ENCODE results near the gene FDX1. TPM values are rescaled to one million over a fixed set of nuclear protein-coding genes. Genes with fewer than 3 reads are reported as not detected.
"Not testable (repeated sequence)": the region's sequence is repeated elsewhere in the genome, so short reads cannot be mapped to it uniquely, and the experiment has no call there.

Gene FDX1
- total and polyA plus RNA-seq, 2 experiments from 2014 or later = 42.5 to 45.4 TPM

DNA sequence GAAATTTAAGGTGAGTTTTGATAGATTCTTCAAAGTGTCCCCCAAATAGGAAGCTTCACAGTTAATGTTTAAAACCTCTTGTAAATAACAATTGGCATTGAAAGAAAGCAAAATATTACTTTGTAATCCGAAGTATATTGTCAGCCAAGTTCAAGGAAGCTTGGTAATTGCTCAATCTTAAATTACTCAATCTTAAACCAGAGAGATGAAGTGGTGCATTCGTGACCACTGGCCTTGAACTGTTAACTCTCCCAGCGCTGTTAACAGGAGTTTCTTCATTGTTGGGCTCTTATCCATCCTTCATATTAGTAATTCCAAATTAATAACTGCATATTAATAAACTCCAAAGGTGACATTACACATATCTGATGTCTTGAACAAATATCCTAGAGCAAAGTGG lies 20.6 kb upstream of the FDX1 start:
- Histone ChIP-seq H3K36me3 (replicated peaks; ENCODE audit: insufficient read depth, low read depth) (no peaks in the 10 kb centered on the region), H3K27ac (no peak overlapping the region), H3K4me1 (ENCODE audit: insufficient read depth) (no peaks in the 10 kb centered on the region), H3K4me3 (no peak overlapping the region), H3K4me2 (no peak overlapping the region), H3K9me3 (ENCODE audit: low read depth) (no peaks in the 10 kb centered on the region), H2AFZ (no peak overlapping the region), H3K27me3 (no peaks in the 10 kb centered on the region), H3K9me2 (replicated peaks; ENCODE audit: insufficient read depth) (no peaks in the 10 kb centered on the region), H4K20me1 (ENCODE audit: insufficient read depth, poor library complexity, severe bottlenecking) (no peaks in the 10 kb centered on the region), H3K79me2 (no peaks in the 10 kb centered on the region)
- TF ChIP-seq, protein P1, sequence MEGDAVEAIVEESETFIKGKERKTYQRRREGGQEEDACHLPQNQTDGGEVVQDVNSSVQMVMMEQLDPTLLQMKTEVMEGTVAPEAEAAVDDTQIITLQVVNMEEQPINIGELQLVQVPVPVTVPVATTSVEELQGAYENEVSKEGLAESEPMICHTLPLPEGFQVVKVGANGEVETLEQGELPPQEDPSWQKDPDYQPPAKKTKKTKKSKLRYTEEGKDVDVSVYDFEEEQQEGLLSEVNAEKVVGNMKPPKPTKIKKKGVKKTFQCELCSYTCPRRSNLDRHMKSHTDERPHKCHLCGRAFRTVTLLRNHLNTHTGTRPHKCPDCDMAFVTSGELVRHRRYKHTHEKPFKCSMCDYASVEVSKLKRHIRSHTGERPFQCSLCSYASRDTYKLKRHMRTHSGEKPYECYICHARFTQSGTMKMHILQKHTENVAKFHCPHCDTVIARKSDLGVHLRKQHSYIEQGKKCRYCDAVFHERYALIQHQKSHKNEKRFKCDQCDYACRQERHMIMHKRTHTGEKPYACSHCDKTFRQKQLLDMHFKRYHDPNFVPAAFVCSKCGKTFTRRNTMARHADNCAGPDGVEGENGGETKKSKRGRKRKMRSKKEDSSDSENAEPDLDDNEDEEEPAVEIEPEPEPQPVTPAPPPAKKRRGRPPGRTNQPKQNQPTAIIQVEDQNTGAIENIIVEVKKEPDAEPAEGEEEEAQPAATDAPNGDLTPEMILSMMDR (IDR thresholded peaks at IDR 0.05; ENCODE audit: poor library complexity) = no peak
- TF ChIP-seq EZH2phosphoT487 (IDR thresholded peaks at IDR 0.05; ENCODE audit: low read depth, severe bottlenecking, unreplicated experiment) = no peak
- no peak for TF ChIP-seq EZH2 (IDR thresholded peaks at IDR 0.05; ENCODE audit: borderline replicate concordance)
- 56% methylated on average over 3 of the region's 3 CpGs for WGBS (ENCODE audit: low lambda C conversion rate, missing lambda C conversion rate)
- DNase-seq (ENCODE audit: low spot score) = no peak

DNA sequence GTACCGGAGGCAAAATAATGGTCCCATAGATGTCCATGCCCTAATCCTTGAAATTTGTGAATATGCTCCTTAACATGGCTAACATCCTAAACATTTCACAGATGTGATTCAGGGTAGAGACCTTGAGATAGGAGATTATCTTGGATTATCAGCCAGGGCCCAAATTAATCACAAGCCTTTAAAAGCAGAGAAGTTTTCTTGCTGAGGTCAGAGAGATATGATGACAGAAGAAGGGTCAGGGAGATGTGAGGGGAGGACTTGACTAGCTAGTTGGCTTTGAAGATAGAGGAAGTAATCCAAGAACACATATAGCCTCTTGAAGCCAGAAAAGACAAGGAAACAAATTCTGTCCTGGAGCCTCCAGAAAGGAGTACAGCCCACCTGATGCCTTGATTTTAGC lies 19.1 kb upstream of the FDX1 start:
- no peaks in the 10 kb centered on the region for H3K4me1 ChIP-seq (ENCODE audit: insufficient read depth)
- no peaks in the 10 kb centered on the region for H3K79me2 ChIP-seq
- WGBS (ENCODE audit: low lambda C conversion rate, missing lambda C conversion rate) = 100% methylated on average over 1 of the region's 1 CpG
- DNase-seq (ENCODE audit: low spot score) = no peak
- no peak overlapping the region for H3K4me2 ChIP-seq
- H3K4me3 ChIP-seq = no peak overlapping the region
- TF ChIP-seq EZH2phosphoT487 (IDR thresholded peaks at IDR 0.05; ENCODE audit: low read depth, severe bottlenecking, unreplicated experiment) (no peak), EZH2 (IDR thresholded peaks at IDR 0.05; ENCODE audit: borderline replicate concordance) (no peak)
- TF ChIP-seq, protein P1 (IDR thresholded peaks at IDR 0.05; ENCODE audit: poor library complexity) = no peak
- H3K36me3 ChIP-seq (replicated peaks; ENCODE audit: insufficient read depth, low read depth) = no peaks in the 10 kb centered on the region
- no peaks in the 10 kb centered on the region for H3K9me3 ChIP-seq (ENCODE audit: low read depth)
- H4K20me1 ChIP-seq (ENCODE audit: insufficient read depth, poor library complexity, severe bottlenecking) = no peaks in the 10 kb centered on the region
- no peaks in the 10 kb centered on the region for H3K9me2 ChIP-seq (replicated peaks; ENCODE audit: insufficient read depth)
- H2AFZ ChIP-seq = no peak overlapping the region
- H3K27ac ChIP-seq = no peak overlapping the region
- H3K27me3 ChIP-seq = no peaks in the 10 kb centered on the region

DNA sequence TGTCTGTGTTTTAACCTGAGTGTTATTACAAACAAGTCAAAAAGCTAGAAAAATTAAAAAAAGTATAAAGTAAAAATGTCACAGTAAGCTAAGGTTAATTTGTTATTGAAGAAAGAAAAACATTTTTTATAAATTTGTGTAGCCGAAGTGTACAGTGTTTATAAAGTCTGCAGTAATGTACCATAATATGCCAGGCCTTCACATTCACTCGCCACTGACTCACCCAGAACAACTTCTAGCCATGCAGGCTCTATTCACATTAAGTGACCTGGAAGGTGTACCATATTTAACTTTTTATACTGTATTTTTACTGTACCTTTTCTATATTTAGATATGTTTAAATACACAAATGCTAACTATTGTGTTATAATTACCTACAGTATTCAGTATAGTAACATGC lies 14.7 kb upstream of the FDX1 start:
- DNase-seq (ENCODE audit: low spot score) = no peak
- Histone ChIP-seq H3K27me3 (no peaks in the 10 kb centered on the region), H3K79me2 (no peaks in the 10 kb centered on the region), H3K4me3 (no peak overlapping the region), H3K9me2 (replicated peaks; ENCODE audit: insufficient read depth) (no peaks in the 10 kb centered on the region), H3K4me2 (no peak overlapping the region), H3K9me3 (ENCODE audit: low read depth) (no peaks in the 10 kb centered on the region), H3K4me1 (ENCODE audit: insufficient read depth) (no peaks in the 10 kb centered on the region), H4K20me1 (ENCODE audit: insufficient read depth, poor library complexity, severe bottlenecking) (no peaks in the 10 kb centered on the region), H3K27ac (no peak overlapping the region), H2AFZ (no peak overlapping the region), H3K36me3 (replicated peaks; ENCODE audit: insufficient read depth, low read depth) (no peaks in the 10 kb centered on the region)
- no peak for TF ChIP-seq EZH2 (IDR thresholded peaks at IDR 0.05; ENCODE audit: borderline replicate concordance)
- TF ChIP-seq, protein P1 (IDR thresholded peaks at IDR 0.05; ENCODE audit: poor library complexity) = no peak
- no peak for TF ChIP-seq EZH2phosphoT487 (IDR thresholded peaks at IDR 0.05; ENCODE audit: low read depth, severe bottlenecking, unreplicated experiment)
- 91% methylated on average over 2 of the region's 2 CpGs for WGBS (ENCODE audit: low lambda C conversion rate, missing lambda C conversion rate)

DNA sequence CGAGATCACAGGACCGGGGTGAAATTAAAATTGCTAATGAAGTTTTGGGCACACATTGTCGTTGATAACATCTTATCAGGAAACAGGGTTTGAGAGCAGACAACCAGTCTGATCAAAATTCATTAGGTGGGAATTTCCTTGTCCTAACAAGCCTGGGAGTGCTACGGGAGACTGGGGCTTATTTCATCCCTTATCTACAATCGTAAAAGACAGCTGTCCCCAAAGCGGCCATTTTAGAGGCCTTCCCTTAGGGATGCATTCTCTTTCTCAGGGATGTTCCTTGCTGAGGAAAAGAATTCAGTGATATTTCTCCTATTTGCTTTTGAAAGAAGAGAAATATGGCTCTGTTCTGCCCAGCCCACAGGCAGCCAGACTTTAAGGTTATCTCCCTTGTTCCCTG lies 8.1 kb upstream of the FDX1 start:
- DNase-seq (ENCODE audit: low spot score); H3K27me3 ChIP-seq; H4K20me1 ChIP-seq (ENCODE audit: insufficient read depth, poor library complexity, severe bottlenecking); H3K36me3 ChIP-seq (replicated peaks; ENCODE audit: insufficient read depth, low read depth); H3K79me2 ChIP-seq; H3K27ac ChIP-seq; H3K4me3 ChIP-seq; H3K4me1 ChIP-seq (ENCODE audit: insufficient read depth); H3K9me2 ChIP-seq (replicated peaks; ENCODE audit: insufficient read depth); H3K9me3 ChIP-seq (ENCODE audit: low read depth); H3K4me2 ChIP-seq; H2AFZ ChIP-seq: not testable (repeated sequence)
- 73% methylated on average over 6 of the region's 6 CpGs for WGBS (ENCODE audit: low lambda C conversion rate, missing lambda C conversion rate)

Data from hepatocyte (in vitro differentiated cells).